Putamen (tissue), 1 donor: ENCODE data around the gene PSMD12.
"Not testable (repeated sequence)": the region's sequence is repeated elsewhere in the genome, so short reads cannot be mapped to it uniquely, and the experiment has no call there.

ENCODE experiments used
- DNase-seq: peaks from one replicate; pipeline ENCODE4 v3.0.0-alpha.2; 2016; ENCODE audit warnings: low spot score

Gene PSMD12

DNA sequence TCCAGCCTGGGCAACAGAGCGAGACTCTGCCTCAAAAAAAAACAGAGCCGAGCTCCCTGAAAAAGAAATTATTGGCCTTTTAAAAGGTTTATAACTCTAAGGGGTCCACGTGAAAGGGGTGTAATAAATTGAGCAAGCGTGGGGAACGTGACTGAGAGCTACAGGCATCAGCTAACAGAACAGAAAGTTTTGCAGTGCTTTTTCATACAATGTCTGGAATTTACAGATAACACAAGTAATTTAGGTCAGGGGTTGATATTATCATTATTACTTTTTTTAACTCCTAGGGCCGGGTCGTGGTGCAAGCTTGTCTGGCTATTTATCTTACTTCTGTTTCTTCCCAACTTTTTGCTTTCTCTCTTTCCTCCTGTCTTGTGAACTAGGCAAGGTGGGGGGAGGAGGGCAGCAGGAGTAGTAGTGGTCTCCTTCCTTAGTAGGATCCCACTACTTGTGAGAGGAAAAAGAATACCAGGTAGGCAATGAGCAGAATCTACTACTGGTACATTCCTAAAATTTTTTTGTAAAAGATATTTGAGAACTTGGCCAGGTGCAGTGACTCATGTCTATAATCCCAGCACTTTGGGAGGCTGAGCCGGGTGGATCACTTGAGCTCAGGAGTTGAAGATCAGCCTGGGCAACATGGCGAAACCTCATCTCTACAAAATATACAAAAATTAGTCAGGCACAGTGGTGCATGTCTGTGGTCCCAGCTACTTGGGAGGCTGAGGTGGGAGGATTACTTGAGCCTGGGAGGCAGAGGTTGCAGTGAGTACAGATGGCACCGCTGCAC is 60.7 kb downstream of the PSMD12 start:
- not testable (repeated sequence) for DNase-seq

DNA sequence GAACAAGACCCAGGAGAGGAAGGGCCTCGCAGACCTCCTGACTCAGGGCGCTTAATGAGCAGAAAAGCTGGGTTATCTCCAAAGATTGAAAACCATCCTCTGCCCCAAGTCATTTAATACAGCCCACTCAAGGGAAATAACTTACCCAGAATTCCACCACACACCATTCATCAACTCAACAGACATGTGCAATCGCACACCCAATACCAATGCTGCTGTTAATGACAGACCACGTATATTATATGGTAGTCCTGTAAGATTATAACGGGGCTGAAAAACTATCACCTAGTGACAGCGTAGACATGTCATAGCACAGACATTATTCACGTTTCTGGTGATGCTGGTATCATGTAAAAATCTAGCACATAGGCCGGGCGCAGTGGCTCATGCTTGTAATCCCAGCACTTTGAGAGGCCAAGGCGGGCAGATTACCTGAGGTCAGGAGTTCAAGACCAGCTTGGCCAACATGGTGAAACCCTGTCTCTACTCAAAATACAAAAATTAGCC is 68.9 kb downstream of the PSMD12 start:
- no peak for DNase-seq

DNA sequence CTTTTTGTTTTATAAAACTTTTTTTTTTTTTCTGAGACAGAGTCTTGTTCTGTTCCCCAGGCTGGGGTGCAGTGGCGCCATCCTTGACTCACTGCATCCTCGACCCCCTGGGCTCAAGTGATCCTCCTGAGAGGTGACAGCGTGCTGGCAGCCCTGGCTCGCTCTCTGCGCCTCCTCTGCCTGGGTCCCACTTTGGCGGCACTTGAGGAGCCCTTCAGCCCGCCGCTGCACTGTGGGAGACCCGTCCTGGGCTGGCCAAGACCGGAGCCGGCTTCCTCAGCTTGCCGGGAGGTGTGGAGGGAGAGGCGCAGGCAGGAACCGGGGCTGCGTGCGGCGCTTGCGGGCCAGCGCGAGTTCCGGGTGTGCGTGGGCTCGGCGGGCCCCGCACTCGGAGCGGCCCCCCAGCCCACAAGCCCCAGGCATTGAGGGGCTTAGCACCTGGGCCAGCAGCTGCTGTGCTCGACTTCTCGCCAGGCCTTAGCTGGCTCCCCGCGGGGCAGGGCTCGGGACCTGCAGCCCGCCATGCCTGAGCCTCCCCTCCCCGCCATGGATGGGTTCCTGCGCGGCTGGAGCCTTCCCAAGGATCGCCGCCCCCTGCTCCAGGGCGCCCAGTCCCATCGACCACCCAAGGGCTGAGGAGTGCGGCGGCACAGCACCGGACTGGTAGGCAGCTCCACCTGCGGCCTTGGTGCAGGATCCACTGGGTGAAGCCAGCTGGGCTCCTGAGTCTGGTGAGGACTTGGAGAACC is 71.8 kb downstream of the PSMD12 start:
- no peak for DNase-seq

DNA sequence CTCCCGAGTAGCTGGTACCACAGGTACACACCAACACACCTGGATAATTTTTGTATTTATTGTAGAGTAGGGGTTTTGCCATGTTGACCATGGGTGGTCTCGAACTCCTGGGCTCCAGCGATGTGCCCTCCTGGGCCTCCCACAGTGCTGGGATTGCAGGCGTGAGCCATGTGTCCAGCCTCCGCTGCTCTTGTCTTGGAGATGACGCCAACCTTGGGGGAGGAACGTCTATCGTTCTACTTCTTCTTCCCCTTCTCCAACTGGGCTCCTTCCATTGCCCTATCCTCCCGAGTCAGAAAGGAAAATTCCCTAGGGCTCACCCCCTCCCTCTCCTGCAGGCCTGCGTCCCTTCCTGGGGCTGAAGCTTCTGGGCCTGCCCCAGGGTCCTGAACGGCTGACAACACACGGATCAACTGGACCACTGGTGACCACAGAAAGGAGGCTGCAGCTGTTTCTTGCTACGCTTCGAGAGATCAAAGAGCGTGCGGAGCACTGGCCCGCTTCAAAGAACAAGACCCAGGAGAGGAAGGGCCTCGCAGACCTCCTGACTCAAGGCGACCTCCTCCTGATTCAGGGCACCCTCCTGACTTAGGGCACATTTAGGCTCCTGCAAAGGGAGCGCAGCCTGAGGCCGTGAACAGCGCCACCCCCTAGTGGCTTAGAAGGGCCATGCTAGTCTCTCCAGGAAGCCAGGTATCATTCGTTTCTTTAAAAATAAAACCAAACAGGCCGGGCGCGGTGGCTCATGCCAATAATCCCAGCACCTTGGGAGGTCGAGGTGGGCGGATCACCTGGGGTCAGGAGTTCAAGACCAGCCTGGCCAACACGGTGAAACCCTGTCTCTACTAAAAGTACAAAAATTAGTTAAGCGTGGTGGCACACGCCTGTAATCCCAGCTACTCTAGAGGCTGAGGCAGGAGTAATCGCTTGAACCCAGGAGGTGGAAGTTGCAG is 72.8 kb downstream of the PSMD12 start:
- peak; percentile 18 for DNase-seq

DNA sequence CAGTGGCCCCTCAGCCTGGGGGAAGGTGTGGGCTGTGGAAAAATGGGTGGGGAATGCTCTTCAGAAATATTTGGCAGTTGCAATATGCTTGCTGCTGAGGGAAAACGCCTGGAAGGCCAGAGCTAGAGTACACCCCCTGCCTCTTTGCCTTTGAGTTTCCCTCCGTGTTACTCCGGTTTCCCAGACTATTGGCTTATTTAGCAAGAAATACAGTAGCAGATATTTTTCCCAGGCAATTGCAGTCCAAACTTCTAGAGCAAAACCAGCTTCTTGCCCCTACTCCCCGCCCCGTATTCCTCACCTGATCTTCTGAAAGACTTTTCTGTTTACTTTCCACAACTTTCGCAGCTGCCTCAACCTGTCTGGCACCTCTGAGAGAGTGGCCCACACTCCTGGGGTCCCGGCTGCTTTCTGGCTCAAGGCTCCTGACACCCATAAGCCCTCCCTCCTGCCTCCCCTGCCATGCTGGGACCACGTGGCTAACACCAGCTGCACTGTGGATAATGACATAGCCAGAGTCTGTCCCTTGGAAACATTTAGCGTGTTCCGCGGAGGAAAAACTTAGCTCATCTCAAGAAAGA is 75.6 kb downstream of the PSMD12 start:
- DNase-seq, result no peak

DNA sequence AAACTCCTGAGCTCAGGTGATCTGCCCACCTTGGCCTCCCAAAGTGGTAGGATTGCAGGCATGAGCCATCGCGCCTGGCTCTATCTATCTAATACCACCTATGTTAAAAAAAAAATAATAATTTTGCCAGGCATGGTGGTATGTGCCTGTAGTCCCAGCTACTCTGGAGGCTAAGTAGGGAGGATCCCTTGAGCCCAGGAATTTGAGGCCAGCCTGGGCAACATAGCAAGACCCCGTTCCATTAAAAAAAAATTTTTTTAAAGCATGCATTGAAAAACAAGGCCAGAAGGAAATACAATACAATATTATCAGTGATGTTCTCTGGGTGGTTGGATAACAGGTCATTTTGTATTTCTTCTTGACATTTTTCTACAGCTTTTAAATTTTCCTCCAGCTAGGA is 76.1 kb downstream of the PSMD12 start:
- DNase-seq, result no peak

DNA sequence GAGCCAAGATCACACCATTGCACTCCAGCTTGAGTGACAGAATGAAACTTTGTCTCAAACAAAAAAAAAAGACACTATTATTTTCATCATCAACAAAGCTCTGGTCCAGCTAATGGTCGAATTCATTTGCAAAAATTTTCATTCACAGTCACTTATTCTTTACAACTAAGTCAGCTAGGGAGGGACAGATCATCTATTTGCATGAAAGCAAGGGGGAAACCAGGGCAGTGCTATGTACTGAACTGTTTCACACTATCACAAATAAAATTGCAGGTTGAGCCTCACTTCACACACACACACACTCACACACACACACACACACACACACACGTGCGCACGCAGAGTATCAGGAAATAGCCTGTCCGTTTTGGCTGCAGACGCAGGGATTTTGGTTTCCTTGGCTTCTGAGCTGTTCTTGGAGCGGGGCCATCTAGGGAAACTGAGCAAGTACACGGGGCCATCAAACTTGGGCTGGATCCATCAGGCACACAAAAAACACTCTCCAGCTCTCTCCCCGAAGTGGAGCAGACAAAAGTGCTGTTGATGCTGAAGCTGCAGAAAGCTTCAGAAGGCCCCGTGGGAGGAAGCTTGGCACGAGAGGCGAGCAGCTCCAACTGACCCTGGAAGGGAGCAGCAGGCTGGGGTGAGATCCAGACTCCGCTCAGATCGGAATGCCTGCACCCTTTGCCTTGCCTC is 77.0 kb downstream of the PSMD12 start:
- peak; percentile 52 for DNase-seq
